Measurements from ENCODE around the gene C1orf87.

Gene C1orf87

GRCh38 chr1:60025552-60025951 is 48.0 kb downstream of the C1orf87 start:
- no peaks in the 10 kb centered on the region for H3K79me2 ChIP-seq (ENCODE audit: insufficient read depth, low read length)
- H3K4me3 ChIP-seq (ENCODE audit: insufficient read depth, low read length, poor library complexity, severe bottlenecking) = no peak overlapping the region
- H4K20me1 ChIP-seq (ENCODE audit: low read depth, low read length) = no peaks in the 10 kb centered on the region
- H3K9ac ChIP-seq (ENCODE audit: low read length) = no peak overlapping the region
- H2AFZ ChIP-seq (ENCODE audit: low read depth, low read length, severe bottlenecking) = no peak overlapping the region
- no peak for TF ChIP-seq EZH2phosphoT487 (conservative IDR thresholded peaks at IDR 0.05; ENCODE audit: low read length)
- no peak for TF ChIP-seq CTCF (IDR thresholded peaks at IDR 0.05; ENCODE audit: insufficient read depth, low read length, poor library complexity, severe bottlenecking)
- no peaks in the 10 kb centered on the region for H3K36me3 ChIP-seq (ENCODE audit: low read length)
- H3F3A ChIP-seq (ENCODE audit: insufficient read depth) = no peaks in the 10 kb centered on the region
- H3K9me2 ChIP-seq (replicated peaks; ENCODE audit: insufficient read depth, low read length) = no peaks in the 10 kb centered on the region; the same call in 1 of the 2 replicates
- no peaks in the 10 kb centered on the region for H3K27me3 ChIP-seq (ENCODE audit: low read length)
- H3K27ac ChIP-seq (ENCODE audit: low read depth, low read length) = no peak overlapping the region
- H3K4me2 ChIP-seq (ENCODE audit: low read depth, low read length, poor library complexity, severe bottlenecking) = no peak overlapping the region
- no peaks in the 10 kb centered on the region for H3K9me3 ChIP-seq (ENCODE audit: insufficient read depth, low read length)

DNA sequence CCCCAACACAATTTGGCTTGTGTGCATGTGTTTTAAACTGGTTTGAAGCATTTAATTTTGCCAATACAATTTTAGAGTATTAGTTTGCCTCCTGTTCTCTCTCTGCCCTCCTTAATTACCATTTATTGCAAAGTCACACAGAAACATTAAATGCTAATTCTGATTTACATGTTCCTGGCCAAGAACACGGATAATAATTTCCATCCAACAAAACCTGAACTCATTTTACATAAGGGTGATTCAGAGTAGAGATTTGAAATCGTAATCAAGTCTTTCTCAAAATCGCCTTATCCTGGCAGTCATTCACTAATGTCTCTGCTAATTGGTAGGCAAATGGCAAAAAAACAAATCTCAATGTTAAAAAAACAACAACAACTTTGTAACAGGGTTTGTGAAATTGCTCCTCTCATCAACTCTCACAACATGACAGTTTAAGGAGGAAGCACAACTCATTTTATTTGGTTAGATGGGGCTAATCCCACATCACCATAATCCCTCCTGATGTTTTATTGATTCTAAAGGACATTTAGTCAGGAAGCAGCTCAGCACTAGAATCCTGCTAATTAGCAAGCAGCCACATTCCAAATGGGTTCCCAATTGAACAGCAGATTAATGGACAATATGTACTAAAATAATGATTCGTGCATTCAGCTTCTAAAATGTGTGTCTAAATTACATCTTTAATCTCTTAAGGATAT is 55.9 kb downstream of the C1orf87 start:
- TF ChIP-seq EZH2phosphoT487 (conservative IDR thresholded peaks at IDR 0.05; ENCODE audit: low read length) = no peak
- TF ChIP-seq CTCF (IDR thresholded peaks at IDR 0.05; ENCODE audit: insufficient read depth, low read length, poor library complexity, severe bottlenecking) = no peak
- H3K27ac ChIP-seq (ENCODE audit: low read depth, low read length) = no peak overlapping the region
- H3K4me2 ChIP-seq (ENCODE audit: low read depth, low read length, poor library complexity, severe bottlenecking) = no peak overlapping the region
- H3K9me2 ChIP-seq (replicated peaks; ENCODE audit: insufficient read depth, low read length) = no peaks in the 10 kb centered on the region
- H3K36me3 ChIP-seq (ENCODE audit: low read length) = no peaks in the 10 kb centered on the region
- H3F3A ChIP-seq (ENCODE audit: insufficient read depth) = no peaks in the 10 kb centered on the region
- no peaks in the 10 kb centered on the region for H3K79me2 ChIP-seq (ENCODE audit: insufficient read depth, low read length)
- H4K20me1 ChIP-seq (ENCODE audit: low read depth, low read length) = no peaks in the 10 kb centered on the region
- H3K27me3 ChIP-seq (ENCODE audit: low read length) = no peaks in the 10 kb centered on the region
- no peak overlapping the region for H3K9ac ChIP-seq (ENCODE audit: low read length)
- no peaks in the 10 kb centered on the region for H3K9me3 ChIP-seq (ENCODE audit: insufficient read depth, low read length)
- no peak overlapping the region for H3K4me3 ChIP-seq (ENCODE audit: insufficient read depth, low read length, poor library complexity, severe bottlenecking)
- H2AFZ ChIP-seq (ENCODE audit: low read depth, low read length, severe bottlenecking) = no peak overlapping the region

- no peaks in the 10 kb centered on the region for H3K9me3 ChIP-seq (ENCODE audit: insufficient read depth, low read length)
- no peak overlapping the region for H2AFZ ChIP-seq (ENCODE audit: low read depth, low read length, severe bottlenecking)
- H3K9me2 ChIP-seq (replicated peaks; ENCODE audit: insufficient read depth, low read length) = no peaks in the 10 kb centered on the region
- no peak overlapping the region for H3K4me2 ChIP-seq (ENCODE audit: low read depth, low read length, poor library complexity, severe bottlenecking)
- H3K9ac ChIP-seq (ENCODE audit: low read length) = no peak overlapping the region
- no peaks in the 10 kb centered on the region for H4K20me1 ChIP-seq (ENCODE audit: low read depth, low read length)
- TF ChIP-seq EZH2phosphoT487 (conservative IDR thresholded peaks at IDR 0.05; ENCODE audit: low read length) (no peak), CTCF (IDR thresholded peaks at IDR 0.05; ENCODE audit: insufficient read depth, low read length, poor library complexity, severe bottlenecking) (no peak)
- no peaks in the 10 kb centered on the region for H3K36me3 ChIP-seq (ENCODE audit: low read length)
- H3K27ac ChIP-seq (ENCODE audit: low read depth, low read length) = no peak overlapping the region
- H3K4me3 ChIP-seq (ENCODE audit: insufficient read depth, low read length, poor library complexity, severe bottlenecking) = no peak overlapping the region
- no peaks in the 10 kb centered on the region for H3K79me2 ChIP-seq (ENCODE audit: insufficient read depth, low read length)
- no peaks in the 10 kb centered on the region for H3K27me3 ChIP-seq (ENCODE audit: low read length)
- H3F3A ChIP-seq (ENCODE audit: insufficient read depth) = no peaks in the 10 kb centered on the region
These were observed 62.9 kb downstream of the C1orf87 start for GRCh38 chr1:60010690-60011089.

Measured in SU-DHL-6 (cell line).